Activated CD4-positive, alpha-beta T cell treated with anti-CD3 and anti-CD28 coated beads, Interleukin-2, amount 50 U/mL, for 4 hours (primary cell): ENCODE results near the gene HADHB.
"Not testable (repeated sequence)": the region's sequence is repeated elsewhere in the genome, so short reads cannot be mapped to it uniquely, and the experiment has no call there.

ENCODE experiments used
- DNase-seq, 2 experiments: peaks; one replicate each; pipeline ENCODE4 v3.0.0-alpha.2; 2020

Gene HADHB

DNA sequence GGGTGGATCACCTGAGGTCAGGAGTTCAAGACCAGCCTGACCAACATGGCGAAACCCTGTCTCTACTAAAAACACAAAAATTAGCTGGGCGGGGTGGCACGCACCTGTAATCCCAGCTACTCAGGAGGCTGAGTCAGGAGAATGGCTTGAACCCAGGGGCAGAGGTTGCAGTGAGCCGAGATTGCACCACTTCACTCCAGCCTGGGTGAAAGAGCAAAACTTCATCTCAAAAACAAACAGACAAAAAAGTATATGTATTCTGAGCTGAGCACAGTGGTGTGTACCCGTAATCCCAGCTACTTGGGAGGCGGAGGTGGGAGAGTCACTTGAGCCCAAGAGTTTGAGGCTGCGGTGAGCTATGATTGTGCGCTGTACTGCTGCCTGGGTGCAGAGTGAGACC lies 86.6 kb downstream of the HADHB start:
- not testable (repeated sequence) for DNase-seq

GRCh38 chr2:26333293-26333692 lies 88.6 kb downstream of the HADHB start:
- DNase-seq: no peak

GRCh38 chr2:26335231-26335630 lies 90.5 kb downstream of the HADHB start:
- no peak for DNase-seq

DNA sequence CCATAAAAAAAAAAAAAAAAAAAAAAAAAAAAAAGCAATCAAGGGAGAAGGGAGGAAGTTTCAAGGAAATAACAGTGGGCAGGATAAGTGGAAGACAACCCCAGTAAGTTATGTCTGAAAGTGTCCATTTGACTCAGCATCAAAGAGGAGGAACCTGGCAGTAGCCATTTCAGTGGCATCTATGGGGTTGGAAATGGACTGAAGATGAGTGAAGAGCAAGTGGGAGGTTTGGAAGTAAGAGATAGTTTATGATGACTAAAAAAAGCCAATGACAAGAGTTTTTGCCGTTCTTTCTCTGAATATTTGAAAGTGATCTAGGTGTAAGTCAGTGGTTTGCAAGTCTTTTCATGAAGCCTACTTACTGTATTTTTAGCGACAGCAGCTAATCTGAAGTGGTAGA lies 92.0 kb downstream of the HADHB start:
- no peak for DNase-seq

GRCh38 chr2:26337298-26337697 lies 92.6 kb downstream of the HADHB start:
- no peak for DNase-seq
